Psoas muscle (tissue), 8 donors: ENCODE results near the gene IQGAP2. TPM values are rescaled to one million over a fixed set of nuclear protein-coding genes. Genes with fewer than 3 reads are reported as not detected.

Experiments
- ATAC-seq, 4 donors: fragments of 200-7000 bp; cut with Tn5 transposase; one replicate each; pipeline ENCODE4 v1.9.1; 2020; ENCODE audit warnings: moderate library complexity in 3 of 4, mild to moderate bottlenecking in 2 of 4
- DNase-seq, 2 donors: peaks; one replicate each; pipeline ENCODE4 v3.0.0-alpha.2; 2020
- H3K27ac ChIP-seq: fragments of 200-600 bp; one replicate; pipeline ENCODE4 v1.8.0; 2022
- H3K27me3 ChIP-seq, 3 donors: fragments of 200-600 bp in 1 of 3; one replicate each; pipeline versions ENCODE4 v1.6.1 to v1.8.0; 2013 to 2022; ENCODE audit warnings: low read length in 2 of 3, mild to moderate bottlenecking in 2 of 3, moderate library complexity in 1 of 3; ENCODE audit not compliant: insufficient read depth in 3 of 3
- H3K36me3 ChIP-seq, 2 donors: fragments of 200-600 bp in 1 of 2; one replicate each; pipeline versions ENCODE4 v1.6.1 to v1.8.0; 2013 to 2022; ENCODE audit warnings: low read depth in 1 of 2, mild to moderate bottlenecking in 1 of 2, moderate library complexity in 1 of 2; ENCODE audit not compliant: insufficient read depth in 1 of 2
- H3K4me1 ChIP-seq: fragments of 200-600 bp; one replicate; pipeline ENCODE4 v1.8.0; 2022
- H3K4me3 ChIP-seq: fragments of 200-600 bp; one replicate; pipeline ENCODE4 v1.8.0; 2022; ENCODE audit warnings: mild to moderate bottlenecking
- H3K9me3 ChIP-seq: fragments of 200-600 bp; one replicate; pipeline ENCODE4 v1.8.0; 2022
- WGBS, 3 donors: extraction: QIAGEN DNeasy Blood & Tissue Kit; methylation state at CpG; one replicate each; pipeline versions ENCODE4 v1.1.6 to v1.1.7; 2013; 5-methylcytosine and 5-hydroxymethylcytosine counted together
- intact Hi-C, 2 donors: fragments of 100-400 bp; cut with DNase I; formaldehyde crosslinking; loops; one replicate each; pipeline versions ENCODE4 v1.11.0 to v1.14.2; 2022
- polyA plus RNA-seq, 3 donors: library from polyadenylated mRNA; stranded (reverse); fragments of 200-250 nt; gene quantifications; one replicate each; pipeline ENCODE4 v1.2.3, GENCODE V29; 2013
- total RNA-seq, 4 donors: library from RNA; stranded (reverse); fragmentation: NEBNext Ultra II Directional in 2 of 4; extraction: Animal tissue kit (Norgen Biotek cat#: 25700) in 2 of 4; gene quantifications; one replicate each; pipeline versions ENCODE4 v1.2.1 to v1.2.4, GENCODE V29; 2021 to 2023
- TF ChIP-seq, protein P1 (sequence below): fragments of 200-600 bp; IDR thresholded peaks from one replicate; pipeline ENCODE4 v1.8.0; 2022; ENCODE audit warnings: antibody characterized with exemption
- donor health status: healthy with polysubstance abuse.
- donor health status: DM: no; HTN: no; CAD: no; lungs with moderate emphysema.
- donor health status: Bipolar disorder and iron deficiency.
- donor health status: healthy.
- donor health status: DM: yes; HTN: yes; CAD: no.
- donor health status: DM: no; HTN: no; CAD: no.
- donor health status: DM: no; HTN: no; CAD: no.
- donor health status: DM: yes; HTN: yes; CAD: no.

IQGAP2 gene
- total and polyA plus RNA-seq, 7 donors = 0.52 to 4.3 (median 1.4) TPM

DNA sequence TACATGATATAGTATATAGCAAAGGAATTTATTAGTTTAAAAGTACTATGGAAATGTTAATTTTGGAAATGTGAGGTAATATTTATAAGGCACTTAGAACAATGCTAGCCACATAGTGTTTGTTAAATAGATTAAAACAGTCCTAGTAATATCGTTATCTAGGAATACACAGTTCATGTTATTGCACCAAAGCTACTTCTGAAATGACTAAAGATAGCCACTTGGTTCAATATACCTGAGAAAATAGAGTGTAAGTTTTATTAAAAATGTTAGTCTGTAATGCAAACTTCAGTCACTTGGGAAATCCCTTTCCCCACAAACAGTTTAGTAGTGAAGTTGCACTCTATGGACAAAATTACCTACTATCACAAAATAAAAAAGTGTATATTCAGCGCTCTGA, 297.5 kb downstream of the IQGAP2 start:
- Histone ChIP-seq H3K4me3 (no peak overlapping the region), H3K36me3 (no peaks in the 10 kb centered on the region), H3K27ac (no peak overlapping the region), H3K27me3 (no peaks in the 10 kb centered on the region), H3K9me3 (no peaks in the 10 kb centered on the region), H3K4me1 (no peaks in the 10 kb centered on the region)
- no peak for ATAC-seq
- no peak for DNase-seq
- WGBS, 3 donors = 93 to 99% (median 96%) methylated on average over 2 of the region's 2 CpGs
- intact Hi-C loops = no loop called here
- TF ChIP-seq, protein P1, sequence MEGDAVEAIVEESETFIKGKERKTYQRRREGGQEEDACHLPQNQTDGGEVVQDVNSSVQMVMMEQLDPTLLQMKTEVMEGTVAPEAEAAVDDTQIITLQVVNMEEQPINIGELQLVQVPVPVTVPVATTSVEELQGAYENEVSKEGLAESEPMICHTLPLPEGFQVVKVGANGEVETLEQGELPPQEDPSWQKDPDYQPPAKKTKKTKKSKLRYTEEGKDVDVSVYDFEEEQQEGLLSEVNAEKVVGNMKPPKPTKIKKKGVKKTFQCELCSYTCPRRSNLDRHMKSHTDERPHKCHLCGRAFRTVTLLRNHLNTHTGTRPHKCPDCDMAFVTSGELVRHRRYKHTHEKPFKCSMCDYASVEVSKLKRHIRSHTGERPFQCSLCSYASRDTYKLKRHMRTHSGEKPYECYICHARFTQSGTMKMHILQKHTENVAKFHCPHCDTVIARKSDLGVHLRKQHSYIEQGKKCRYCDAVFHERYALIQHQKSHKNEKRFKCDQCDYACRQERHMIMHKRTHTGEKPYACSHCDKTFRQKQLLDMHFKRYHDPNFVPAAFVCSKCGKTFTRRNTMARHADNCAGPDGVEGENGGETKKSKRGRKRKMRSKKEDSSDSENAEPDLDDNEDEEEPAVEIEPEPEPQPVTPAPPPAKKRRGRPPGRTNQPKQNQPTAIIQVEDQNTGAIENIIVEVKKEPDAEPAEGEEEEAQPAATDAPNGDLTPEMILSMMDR = no peak

DNA sequence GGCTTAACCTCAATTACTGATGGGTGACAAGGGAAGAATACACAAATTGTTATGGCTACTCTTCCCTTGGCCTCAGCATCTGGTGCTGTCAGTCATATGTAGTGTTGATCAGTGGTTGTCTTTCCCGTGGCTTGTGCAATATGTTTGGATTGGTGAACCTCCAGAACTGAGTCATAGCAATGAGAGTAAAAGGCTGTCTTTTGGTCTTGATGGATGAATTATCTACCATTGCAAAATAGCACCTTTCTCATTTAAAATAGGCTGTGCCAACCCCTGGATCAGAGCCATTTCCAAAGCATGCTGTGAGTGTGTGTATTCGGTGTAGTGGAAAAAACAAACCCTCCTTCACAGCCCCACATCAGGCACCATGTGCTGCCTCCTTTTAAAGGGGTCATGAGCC, 298.2 kb downstream of the IQGAP2 start:
- Histone ChIP-seq H3K9me3 (no peaks in the 10 kb centered on the region), H3K4me3 (no peak overlapping the region), H3K27ac (no peak overlapping the region), H3K27me3 (no peaks in the 10 kb centered on the region), H3K36me3 (no peaks in the 10 kb centered on the region), H3K4me1 (no peaks in the 10 kb centered on the region)
- intact Hi-C loops = no loop called here
- 26 to 45% (median 32%) methylated on average over 2 of the region's 2 CpGs for WGBS, 3 donors
- TF ChIP-seq, protein P1 = no peak
- peak in 1 of 2 donors; percentile 28 for DNase-seq
- peak in 3 of 4 donors; percentile 44 to 72 (median 47) for ATAC-seq

DNA sequence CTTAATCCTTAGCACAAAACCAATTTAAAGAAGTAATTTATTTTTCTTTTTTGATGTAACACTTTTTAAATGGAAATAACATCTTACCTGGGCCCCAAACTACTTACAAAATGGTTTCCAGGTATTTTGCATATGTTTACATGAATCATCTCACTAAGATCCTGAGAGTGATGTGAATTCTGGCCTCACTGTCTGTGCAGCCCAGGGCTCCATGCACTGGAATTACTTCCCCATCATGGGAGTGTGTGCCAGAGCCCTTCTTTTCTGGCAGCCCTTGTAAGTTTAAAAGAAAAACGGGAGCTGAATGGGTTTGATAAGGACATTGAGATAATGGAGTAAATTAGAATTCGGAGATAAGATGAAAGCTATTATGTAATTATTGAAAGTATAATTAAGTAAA, 300.6 kb downstream of the IQGAP2 start:
- Histone ChIP-seq H3K4me3 (no peak overlapping the region), H3K27me3 (no peaks in the 10 kb centered on the region), H3K9me3 (no peaks in the 10 kb centered on the region), H3K36me3 (no peaks in the 10 kb centered on the region), H3K4me1 (no peaks in the 10 kb centered on the region), H3K27ac (no peak overlapping the region)
- no peak for DNase-seq
- WGBS, 3 donors = 66 to 78% (median 70%) methylated on average over 2 of the region's 2 CpGs
- intact Hi-C loops = no loop called here
- ATAC-seq = no peak
- TF ChIP-seq, protein P1 = no peak

DNA sequence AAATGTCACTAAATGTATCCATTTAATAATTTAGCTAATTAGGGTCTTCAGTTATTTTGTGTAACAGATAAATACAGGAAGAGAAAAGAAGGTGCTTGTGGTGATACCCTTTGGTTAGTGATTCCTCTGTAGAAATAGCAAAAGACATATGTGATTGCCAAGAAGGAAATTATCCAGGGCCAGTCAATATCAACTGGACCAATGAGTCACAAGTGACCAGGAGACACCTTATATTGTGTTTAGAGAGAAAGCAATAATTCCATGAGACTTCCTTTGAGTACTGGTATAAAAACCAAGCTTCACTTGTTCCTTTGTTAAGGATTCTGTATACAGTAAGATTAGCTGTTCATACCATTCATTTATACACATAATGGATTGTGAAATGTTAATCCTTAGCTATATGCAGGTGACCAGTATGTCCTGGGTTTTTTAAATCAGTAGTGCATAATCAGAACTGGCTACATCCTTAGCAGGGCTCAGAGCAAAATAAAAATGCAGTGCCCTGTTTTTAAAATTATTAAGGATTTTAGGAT, 301.1 kb downstream of the IQGAP2 start:
- no peaks in the 10 kb centered on the region for H3K36me3 ChIP-seq
- TF ChIP-seq, protein P1 = no peak
- intact Hi-C loops = no loop called here
- DNase-seq (no peak), ATAC-seq (no peak)
- no peaks in the 10 kb centered on the region for H3K9me3 ChIP-seq
- H3K4me3 ChIP-seq = no peak overlapping the region
- no peaks in the 10 kb centered on the region for H3K27me3 ChIP-seq
- no peak overlapping the region for H3K27ac ChIP-seq
- H3K4me1 ChIP-seq = no peaks in the 10 kb centered on the region

DNA sequence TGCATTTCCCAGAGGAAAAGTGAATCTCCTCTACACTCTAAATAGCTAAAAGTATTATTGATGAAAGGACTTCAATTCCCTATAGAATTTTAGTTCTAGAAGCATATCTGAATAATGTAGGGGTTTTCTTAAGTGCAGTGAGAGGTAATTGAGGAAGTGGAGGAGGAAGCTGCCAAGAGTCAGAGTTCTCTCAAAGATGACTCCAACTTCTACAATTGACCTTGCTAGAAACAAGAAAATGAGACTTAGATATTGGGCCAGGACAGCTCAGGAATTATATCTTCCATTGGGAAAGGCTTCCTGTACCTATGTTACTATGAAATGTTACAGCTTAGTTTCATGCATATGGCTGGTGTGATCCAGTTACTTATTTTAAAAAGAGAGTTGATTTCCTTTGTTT, 302.5 kb downstream of the IQGAP2 start:
- TF ChIP-seq, protein P1 = no peak
- no peaks in the 10 kb centered on the region for H3K36me3 ChIP-seq
- no peaks in the 10 kb centered on the region for H3K4me1 ChIP-seq
- intact Hi-C loops = no loop called here
- no peaks in the 10 kb centered on the region for H3K9me3 ChIP-seq
- H3K27me3 ChIP-seq = no peaks in the 10 kb centered on the region
- ATAC-seq (no peak), DNase-seq (no peak)
- H3K4me3 ChIP-seq = no peak overlapping the region
- no peak overlapping the region for H3K27ac ChIP-seq
